ENCODE data around the gene AIG1.

- TF ChIP-seq EP300 (IDR thresholded peaks at IDR 0.05) (no peak), CTCF (IDR thresholded peaks at IDR 0.05) (no peak)
Observed at GRCh38 chr6:143286251-143286795, 225.6 kb downstream of the AIG1 start.
